Thyroid gland (tissue), 4 donors: ENCODE measurements around the gene JAKMIP2.

Source experiments
- POLR2A ChIP-seq, 2 donors: fragments of 450-650 bp; IDR thresholded peaks; one replicate each; pipeline ENCODE4 v1.6.1; 2017; ENCODE audit warnings: antibody characterized with exemption in 2 of 2, mild to moderate bottlenecking in 2 of 2, moderate library complexity in 1 of 2
- TF ChIP-seq, protein P1 (sequence below), 6 experiments: fragments of 200-600 bp in 3 of 6; fragments of 450-650 bp in 3 of 6; sonication (generic) in 3 of 6; IDR thresholded peaks; one replicate each; pipeline ENCODE4 v1.5.1; 2016 to 2019; ENCODE audit warnings: antibody characterized with exemption in 6 of 6, mild to moderate bottlenecking in 2 of 6, inconsistent platforms in 1 of 6, moderate library complexity in 1 of 6

DNA sequence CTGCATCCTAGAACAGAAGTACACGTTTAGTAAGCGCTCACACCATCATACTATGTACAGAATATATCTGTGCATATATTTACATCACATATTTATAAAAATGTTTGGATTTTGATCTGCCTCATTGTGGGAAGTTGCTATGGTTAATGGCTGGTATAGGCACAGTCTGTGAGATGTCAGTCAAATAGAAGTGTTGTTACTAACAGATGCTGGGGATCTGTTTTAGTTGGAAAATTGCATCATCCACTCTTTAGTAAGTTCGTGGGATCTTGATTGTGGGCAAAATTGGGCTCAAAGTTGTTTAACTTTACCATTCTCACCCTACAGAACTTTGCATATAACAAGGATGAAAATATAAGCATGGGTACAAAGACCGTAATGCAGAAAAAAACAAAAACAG lies 196.3 kb downstream of the JAKMIP2 start:
- TF ChIP-seq, protein P1, sequence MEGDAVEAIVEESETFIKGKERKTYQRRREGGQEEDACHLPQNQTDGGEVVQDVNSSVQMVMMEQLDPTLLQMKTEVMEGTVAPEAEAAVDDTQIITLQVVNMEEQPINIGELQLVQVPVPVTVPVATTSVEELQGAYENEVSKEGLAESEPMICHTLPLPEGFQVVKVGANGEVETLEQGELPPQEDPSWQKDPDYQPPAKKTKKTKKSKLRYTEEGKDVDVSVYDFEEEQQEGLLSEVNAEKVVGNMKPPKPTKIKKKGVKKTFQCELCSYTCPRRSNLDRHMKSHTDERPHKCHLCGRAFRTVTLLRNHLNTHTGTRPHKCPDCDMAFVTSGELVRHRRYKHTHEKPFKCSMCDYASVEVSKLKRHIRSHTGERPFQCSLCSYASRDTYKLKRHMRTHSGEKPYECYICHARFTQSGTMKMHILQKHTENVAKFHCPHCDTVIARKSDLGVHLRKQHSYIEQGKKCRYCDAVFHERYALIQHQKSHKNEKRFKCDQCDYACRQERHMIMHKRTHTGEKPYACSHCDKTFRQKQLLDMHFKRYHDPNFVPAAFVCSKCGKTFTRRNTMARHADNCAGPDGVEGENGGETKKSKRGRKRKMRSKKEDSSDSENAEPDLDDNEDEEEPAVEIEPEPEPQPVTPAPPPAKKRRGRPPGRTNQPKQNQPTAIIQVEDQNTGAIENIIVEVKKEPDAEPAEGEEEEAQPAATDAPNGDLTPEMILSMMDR (IDR thresholded peaks at IDR 0.05): no peak
- TF ChIP-seq POLR2A (IDR thresholded peaks at IDR 0.05): no peak
